Stimulated activated naive CD8-positive, alpha-beta T cell treated with anti-CD3 and anti-CD28 coated beads, Interleukin-15, Interleukin-2, amounts not matched to agents 100 ng/mL and 50 ng/mL, for 24 hours (primary cell): ENCODE measurements around the gene GAPT.
A peak's percentile ranks its signal among the peaks of the same experiment; 100 is the strongest.

ENCODE experiments used
- H3K27ac Mint-ChIP-seq: one replicate; pipeline ENCODE4 v1.8.0; 2021; ENCODE audit warnings: mild to moderate bottlenecking, mixed read lengths
- H3K27me3 Mint-ChIP-seq: one replicate; pipeline ENCODE4 v1.8.0; 2021; ENCODE audit warnings: mixed read lengths
- H3K36me3 Mint-ChIP-seq: one replicate; pipeline ENCODE4 v1.8.0; 2021; ENCODE audit warnings: low read depth, mixed read lengths
- H3K4me1 Mint-ChIP-seq: one replicate; pipeline ENCODE4 v1.8.0; 2021; ENCODE audit warnings: low read depth, mixed read lengths
- H3K4me3 Mint-ChIP-seq: one replicate; pipeline ENCODE4 v1.8.0; 2021; ENCODE audit warnings: mild to moderate bottlenecking, mixed read lengths
- H3K9me3 Mint-ChIP-seq: one replicate; pipeline ENCODE4 v1.8.0; 2021; ENCODE audit warnings: mixed read lengths

GAPT gene

DNA sequence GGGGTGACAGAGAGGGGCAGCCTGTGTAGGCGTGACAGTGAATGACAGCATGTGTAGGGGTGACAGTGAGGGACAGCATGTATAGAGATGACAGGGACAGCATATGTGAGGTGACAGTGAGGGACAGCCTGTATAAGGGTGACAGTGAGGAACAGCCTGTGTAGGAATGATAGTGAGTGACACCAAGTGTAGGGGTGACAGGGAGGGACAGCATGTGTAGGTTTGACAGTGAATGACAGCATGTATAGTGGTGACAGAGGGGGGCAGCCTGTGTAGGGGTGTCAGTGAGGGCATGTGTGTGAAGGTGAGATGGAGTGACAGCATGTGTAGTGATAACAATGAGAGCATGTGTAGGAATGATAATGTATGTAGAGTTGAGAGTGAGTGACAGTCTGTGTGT is 8.7 kb upstream of the GAPT start:
- no peaks in the 10 kb centered on the region for H3K9me3 Mint-ChIP-seq
- H3K27me3 Mint-ChIP-seq: no peaks in the 10 kb centered on the region
- no peaks in the 10 kb centered on the region for H3K4me1 Mint-ChIP-seq
- no peaks in the 10 kb centered on the region for H3K36me3 Mint-ChIP-seq
- H3K4me3 Mint-ChIP-seq: no peak overlapping the region
- H3K27ac Mint-ChIP-seq: no peak overlapping the region

DNA sequence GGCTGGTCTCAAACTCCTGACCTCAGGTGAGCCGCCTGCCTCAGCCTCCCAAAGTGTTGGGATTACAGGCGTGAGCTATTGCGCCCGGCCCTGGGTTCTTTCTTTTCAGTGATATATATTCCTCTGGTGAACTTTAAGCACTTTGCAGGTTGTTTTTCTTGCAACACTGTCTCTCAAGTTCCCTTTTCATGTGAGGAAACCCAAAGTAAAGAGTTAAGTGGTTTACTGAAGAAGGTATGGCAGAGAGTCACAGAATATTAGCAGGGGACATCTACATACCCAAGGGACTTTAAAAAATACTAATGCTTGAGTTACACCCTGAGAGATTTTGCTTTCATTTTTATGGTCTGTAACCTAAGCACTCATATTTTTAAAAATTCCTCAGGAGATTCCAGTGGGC is 6.7 kb upstream of the GAPT start:
- Mint-ChIP-seq H3K27me3 (peaks cover 6% of the 10 kb centered on the region), H3K9me3 (no peaks in the 10 kb centered on the region), H3K4me3 (no peak overlapping the region), H3K36me3 (no peaks in the 10 kb centered on the region), H3K4me1 (peaks cover 5% of the 10 kb centered on the region), H3K27ac (no peak overlapping the region)

GRCh38 chr5:58486290-58486689 is 4.9 kb upstream of the GAPT start:
- Mint-ChIP-seq H3K27me3 (peaks cover 14% of the 10 kb centered on the region), H3K4me3 (no peak overlapping the region), H3K9me3 (no peaks in the 10 kb centered on the region), H3K36me3 (no peaks in the 10 kb centered on the region), H3K27ac (no peak overlapping the region), H3K4me1 (peaks cover 15% of the 10 kb centered on the region)

GRCh38 chr5:58490402-58491050 is 709 bp upstream of the GAPT start:
- Mint-ChIP-seq H3K4me3 (no peak overlapping the region), H3K4me1 (peaks cover 15% of the 10 kb centered on the region), H3K9me3 (no peaks in the 10 kb centered on the region), H3K27ac (no peak overlapping the region), H3K27me3 (peaks cover 14% of the 10 kb centered on the region), H3K36me3 (no peaks in the 10 kb centered on the region)

DNA sequence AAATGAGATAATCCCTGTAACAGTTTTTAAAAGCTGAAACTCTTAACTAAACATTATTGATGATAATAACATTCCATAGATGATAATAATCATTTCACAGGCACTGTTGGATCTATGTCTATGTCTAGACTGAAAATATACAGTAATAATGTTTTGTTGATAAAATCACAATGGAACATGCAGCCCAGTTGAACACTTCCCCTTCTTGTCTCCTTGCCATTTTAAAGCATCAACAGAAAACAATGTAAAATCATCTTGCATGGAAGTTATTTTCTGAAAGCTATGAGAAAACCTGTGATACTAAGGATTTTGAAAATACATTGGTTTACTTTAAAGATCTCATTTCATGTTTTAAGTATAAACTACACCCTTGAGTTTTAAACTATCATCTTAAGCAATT is 1.9 kb downstream of the GAPT start:
- Mint-ChIP-seq H3K36me3 (no peaks in the 10 kb centered on the region), H3K27me3 (peaks cover 14% of the 10 kb centered on the region), H3K27ac (no peak overlapping the region), H3K4me3 (no peak overlapping the region), H3K4me1 (peaks cover 15% of the 10 kb centered on the region), H3K9me3 (no peaks in the 10 kb centered on the region)

DNA sequence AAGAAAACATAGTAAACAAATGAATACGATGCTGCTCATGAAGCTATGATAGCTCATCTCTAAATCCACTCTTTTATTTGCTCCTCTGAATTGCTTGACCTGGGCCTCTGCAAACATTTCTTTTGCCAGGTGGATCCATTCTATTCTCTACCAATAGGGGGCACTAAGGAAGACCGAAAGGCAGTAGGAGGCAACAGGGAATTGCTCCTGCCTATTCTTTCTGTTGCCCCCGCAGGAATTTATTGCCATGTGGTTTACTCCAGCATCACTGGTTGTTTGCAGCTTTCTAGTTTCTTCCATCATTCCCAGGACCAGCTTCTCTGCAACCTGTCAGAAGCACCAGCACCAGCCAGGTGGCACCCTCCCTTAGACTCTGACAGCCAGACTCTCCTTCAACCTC is 5.3 kb downstream of the GAPT start:
- H3K4me1 Mint-ChIP-seq: peaks cover 18% of the 10 kb centered on the region
- no peak overlapping the region for H3K4me3 Mint-ChIP-seq
- H3K27me3 Mint-ChIP-seq: no peaks in the 10 kb centered on the region
- H3K36me3 Mint-ChIP-seq: no peaks in the 10 kb centered on the region
- no peaks in the 10 kb centered on the region for H3K9me3 Mint-ChIP-seq
- H3K27ac Mint-ChIP-seq: no peak overlapping the region

DNA sequence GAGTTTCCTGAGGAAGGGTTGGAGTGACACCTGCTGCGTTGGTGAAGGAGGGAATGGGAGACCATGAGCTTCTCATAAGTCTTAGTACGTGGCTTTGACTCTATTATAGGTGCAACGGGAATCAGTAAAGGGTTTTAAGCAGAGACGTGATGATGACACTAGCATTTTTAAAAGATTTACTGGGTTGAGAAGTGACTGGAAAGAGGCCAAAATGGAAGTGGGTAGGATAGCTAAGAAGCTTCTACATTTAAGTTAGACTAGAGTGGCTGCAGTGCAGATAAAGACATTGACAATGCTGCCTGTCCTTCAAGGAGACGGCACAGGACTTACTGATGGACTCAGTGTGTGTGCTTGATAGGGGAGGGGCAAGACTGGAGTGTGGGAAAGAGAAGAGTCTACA is 6.2 kb downstream of the GAPT start:
- peaks cover 18% of the 10 kb centered on the region for H3K4me1 Mint-ChIP-seq
- no peak overlapping the region for H3K4me3 Mint-ChIP-seq
- peak overlapping the region; percentile 6 for H3K27ac Mint-ChIP-seq
- no peaks in the 10 kb centered on the region for H3K36me3 Mint-ChIP-seq
- no peaks in the 10 kb centered on the region for H3K27me3 Mint-ChIP-seq
- H3K9me3 Mint-ChIP-seq: no peaks in the 10 kb centered on the region

DNA sequence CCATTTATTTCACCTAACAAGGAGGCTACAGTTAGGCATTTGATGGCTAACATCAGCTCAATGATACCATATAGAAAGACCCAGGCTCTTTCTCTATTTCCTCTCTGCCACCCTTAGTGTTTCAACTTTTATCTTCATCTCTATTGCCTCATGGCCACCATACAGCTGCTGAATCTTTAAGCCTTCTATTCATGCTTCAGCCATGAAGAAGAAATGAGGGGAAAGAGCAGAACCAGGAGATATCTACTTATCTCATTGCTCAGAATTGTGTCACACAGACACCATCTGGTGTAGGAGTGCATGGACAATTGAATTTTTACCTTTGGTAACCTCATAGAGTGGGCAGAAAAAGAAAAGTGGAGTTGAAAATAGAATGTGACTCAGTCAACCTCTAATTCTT is 6.7 kb downstream of the GAPT start:
- Mint-ChIP-seq H3K4me1 (peaks cover 23% of the 10 kb centered on the region), H3K4me3 (no peak overlapping the region)

DNA sequence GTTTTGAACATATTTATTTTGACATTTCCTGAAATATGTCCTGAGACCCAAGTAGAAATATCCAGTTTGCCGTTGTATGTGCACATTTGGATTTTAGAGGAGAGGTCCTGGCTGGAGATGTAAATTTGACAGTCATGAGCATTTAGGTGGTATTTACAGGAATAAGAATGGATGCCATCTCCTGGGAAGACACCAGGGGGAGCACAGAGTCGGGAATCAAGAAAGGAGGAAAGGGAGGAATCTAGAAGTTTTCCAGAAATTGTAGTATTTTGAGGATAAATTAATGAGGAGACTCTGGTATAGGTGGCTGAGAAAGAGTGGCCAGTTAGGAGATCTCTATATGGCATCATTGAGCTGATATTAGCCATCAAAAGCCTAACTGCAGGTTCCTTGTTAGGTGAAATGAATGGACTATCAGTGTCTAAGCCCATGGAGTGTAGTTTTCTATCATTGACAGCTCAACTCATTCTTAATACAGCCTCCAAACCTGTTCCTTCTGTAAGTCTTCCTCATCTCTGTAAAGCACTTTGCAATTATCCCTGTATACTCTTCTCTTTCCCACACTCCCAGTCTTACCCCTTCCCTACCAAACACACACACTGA is 7.2 kb downstream of the GAPT start:
- Mint-ChIP-seq H3K27me3 (no peaks in the 10 kb centered on the region), H3K27ac (no peak overlapping the region), H3K9me3 (no peaks in the 10 kb centered on the region), H3K36me3 (no peaks in the 10 kb centered on the region), H3K4me1 (peaks cover 23% of the 10 kb centered on the region), H3K4me3 (no peak overlapping the region)

More for the DNA sequence above, 6.7 kb downstream of the GAPT start:
- Mint-ChIP-seq H3K27me3 (no peaks in the 10 kb centered on the region), H3K9me3 (no peaks in the 10 kb centered on the region), H3K36me3 (no peaks in the 10 kb centered on the region), H3K27ac (no peak overlapping the region)

DNA sequence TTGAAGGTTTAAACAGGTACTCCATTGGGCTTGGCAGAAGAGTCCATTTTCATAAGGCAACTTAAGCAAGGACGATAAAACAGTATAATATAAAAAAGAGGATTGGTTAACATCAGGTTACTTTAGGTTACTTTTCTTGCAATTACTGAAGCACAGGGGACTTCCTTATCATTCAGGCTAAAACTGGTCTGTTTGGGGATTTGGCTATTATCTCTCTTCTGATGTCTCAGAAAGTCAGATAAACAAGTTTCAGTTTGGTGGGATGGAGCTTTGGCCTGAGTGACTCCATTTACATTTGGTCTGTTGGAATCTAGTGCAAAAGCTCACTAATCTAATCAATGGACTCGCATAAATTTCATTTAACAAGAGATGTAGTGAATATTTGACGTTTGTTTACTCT is 8.0 kb downstream of the GAPT start:
- H3K27ac Mint-ChIP-seq: no peak overlapping the region
- no peaks in the 10 kb centered on the region for H3K27me3 Mint-ChIP-seq
- no peaks in the 10 kb centered on the region for H3K9me3 Mint-ChIP-seq
- H3K4me1 Mint-ChIP-seq: peaks cover 23% of the 10 kb centered on the region
- H3K4me3 Mint-ChIP-seq: no peak overlapping the region
- no peaks in the 10 kb centered on the region for H3K36me3 Mint-ChIP-seq

GRCh38 chr5:58499941-58500340 is 8.7 kb downstream of the GAPT start:
- peak overlapping the region; percentile 72 for H3K27ac Mint-ChIP-seq
- H3K4me3 Mint-ChIP-seq: no peak overlapping the region

GRCh38 chr5:58501778-58502417 is 10.7 kb downstream of the GAPT start:
- H3K4me3 Mint-ChIP-seq: no peak overlapping the region

More at GRCh38 chr5:58499941-58500340, 8.7 kb downstream of the GAPT start:
- Mint-ChIP-seq H3K27me3 (no peaks in the 10 kb centered on the region), H3K9me3 (no peaks in the 10 kb centered on the region), H3K36me3 (no peaks in the 10 kb centered on the region), H3K4me1 (peaks cover 23% of the 10 kb centered on the region)

DNA sequence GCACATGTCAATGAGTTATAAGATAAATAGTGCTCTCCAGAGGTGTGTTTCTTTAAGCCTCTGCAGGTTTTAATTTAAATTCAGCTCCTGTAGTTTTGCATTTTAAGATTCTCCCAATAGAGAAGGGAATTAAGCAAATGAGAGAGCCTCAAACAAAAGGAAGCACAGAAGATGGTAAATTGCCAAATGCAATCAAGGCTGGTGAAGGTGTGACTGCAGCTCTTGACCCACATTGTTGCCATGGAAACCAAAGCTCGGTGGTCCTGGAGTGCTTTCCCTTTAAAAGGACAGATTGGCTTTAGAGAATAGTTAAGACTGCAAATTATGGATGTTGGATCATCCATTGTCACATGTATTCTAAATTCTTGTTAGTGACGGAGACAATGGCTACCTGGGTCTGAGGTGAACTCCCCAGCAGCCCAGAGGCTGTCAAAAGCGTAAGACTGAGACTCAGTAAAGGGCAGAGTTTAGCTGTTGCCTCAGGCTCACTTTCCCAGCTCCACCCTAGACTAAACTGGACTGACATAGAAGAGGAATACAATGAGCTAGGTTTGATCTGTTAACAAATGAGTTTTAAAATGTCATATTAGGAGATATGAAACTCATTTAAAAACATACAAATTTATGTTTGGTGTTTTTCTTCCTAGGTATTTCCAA is 12.3 kb downstream of the GAPT start:
- Mint-ChIP-seq H3K27me3 (no peaks in the 10 kb centered on the region), H3K4me3 (no peak overlapping the region), H3K27ac (no peak overlapping the region), H3K36me3 (no peaks in the 10 kb centered on the region), H3K9me3 (no peaks in the 10 kb centered on the region), H3K4me1 (peaks cover 24% of the 10 kb centered on the region)

More at GRCh38 chr5:58501778-58502417, 10.7 kb downstream of the GAPT start:
- Mint-ChIP-seq H3K27me3 (no peaks in the 10 kb centered on the region), H3K9me3 (no peaks in the 10 kb centered on the region), H3K27ac (no peak overlapping the region), H3K4me1 (peaks cover 23% of the 10 kb centered on the region), H3K36me3 (no peaks in the 10 kb centered on the region)

GRCh38 chr5:58504766-58505165 is 13.5 kb downstream of the GAPT start:
- Mint-ChIP-seq H3K27ac (no peak overlapping the region), H3K4me3 (no peak overlapping the region), H3K9me3 (no peaks in the 10 kb centered on the region), H3K36me3 (no peaks in the 10 kb centered on the region), H3K27me3 (no peaks in the 10 kb centered on the region), H3K4me1 (peaks cover 15% of the 10 kb centered on the region)

DNA sequence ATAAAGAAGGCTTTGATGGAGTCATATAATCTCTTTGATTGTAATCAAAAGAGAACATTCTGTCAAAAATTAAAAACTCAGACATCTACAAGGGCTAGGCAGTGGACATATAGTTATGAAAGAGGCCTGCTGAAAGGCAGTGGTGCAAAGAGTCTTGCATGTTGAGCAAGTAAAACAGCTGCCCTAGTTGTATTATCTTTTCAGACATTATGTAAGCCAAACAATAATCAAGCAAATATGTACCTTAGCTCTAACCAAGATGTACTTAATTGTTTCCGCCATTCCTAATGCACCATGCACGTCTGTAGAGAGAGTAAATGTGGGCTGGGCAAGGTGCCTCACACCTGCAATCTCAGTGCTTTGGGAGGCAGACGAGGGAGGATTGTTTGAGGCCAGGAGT is 14.3 kb downstream of the GAPT start:
- Mint-ChIP-seq H3K4me1 (peaks cover 9% of the 10 kb centered on the region), H3K27ac (no peak overlapping the region), H3K36me3 (no peaks in the 10 kb centered on the region), H3K4me3 (no peak overlapping the region), H3K27me3 (no peaks in the 10 kb centered on the region), H3K9me3 (no peaks in the 10 kb centered on the region)
